ENCODE results near the gene KLHL21. TPM values are rescaled to one million over a fixed set of nuclear protein-coding genes. Genes with fewer than 3 reads are reported as not detected.
A peak's percentile ranks its signal among the peaks of the same experiment; 100 is the strongest.

KLHL21 gene
- polyA plus RNA-seq, 2 donors: 20.5 to 22.3 TPM

GRCh38 chr1:6592865-6593593 lies 9.6 kb downstream of the KLHL21 start:
- peaks cover 0 to 1% of the 10 kb centered on the region in 2 donors for H3K9me3 ChIP-seq (ENCODE audit: control insufficient read depth in 2 of 2, insufficient read depth in 1 of 2, low read depth in 1 of 2, low read length in 1 of 2)
- no peaks in the 10 kb centered on the region for H3K27me3 ChIP-seq (ENCODE audit: control insufficient read depth in 1 of 2, insufficient read depth in 2 of 2, low read length in 2 of 2)
- H3K36me3 ChIP-seq (ENCODE audit: control insufficient read depth in 2 of 2, insufficient read depth in 2 of 2, low read length in 1 of 2): peaks cover 23 to 82% of the 10 kb centered on the region in 2 donors
- H3K4me3 ChIP-seq (ENCODE audit: low read depth in 1 of 2, low read length in 2 of 2): no peak overlapping the region
- 82 to 88% methylated on average over 38 of the region's 38 CpGs for WGBS, 2 donors
- no peak overlapping the region for H3K27ac ChIP-seq (ENCODE audit: low read depth in 2 of 2, low read length in 1 of 2)
- H3K4me1 ChIP-seq (ENCODE audit: control insufficient read depth in 2 of 2, insufficient read depth in 2 of 2, low read length in 1 of 2): peaks cover 15 to 36% of the 10 kb centered on the region in 2 donors

GRCh38 chr1:6592441-6592840 lies 10.2 kb downstream of the KLHL21 start:
- Histone ChIP-seq H3K4me1 (ENCODE audit: control insufficient read depth in 2 of 2, insufficient read depth in 2 of 2, low read length in 1 of 2) (peaks cover 12 to 36% of the 10 kb centered on the region in 2 donors), H3K36me3 (ENCODE audit: control insufficient read depth in 2 of 2, insufficient read depth in 2 of 2, low read length in 1 of 2) (peaks cover 21 to 78% of the 10 kb centered on the region in 2 donors)
- WGBS, 2 donors: 35 to 41% methylated on average over 5 of the region's 5 CpGs

GRCh38 chr1:6591644-6592043 lies 11.0 kb downstream of the KLHL21 start:
- no peak overlapping the region for H3K27ac ChIP-seq (ENCODE audit: low read depth in 2 of 2, low read length in 1 of 2)
- H3K27me3 ChIP-seq (ENCODE audit: control insufficient read depth in 1 of 2, insufficient read depth in 2 of 2, low read length in 2 of 2): no peaks in the 10 kb centered on the region
- H3K4me3 ChIP-seq (ENCODE audit: low read depth in 1 of 2, low read length in 2 of 2): no peak overlapping the region
- WGBS, 2 donors: 80 to 87% methylated on average over 6 of the region's 6 CpGs
- peaks cover 12 to 32% of the 10 kb centered on the region in 2 donors for H3K4me1 ChIP-seq (ENCODE audit: control insufficient read depth in 2 of 2, insufficient read depth in 2 of 2, low read length in 1 of 2)
- peaks cover 19 to 72% of the 10 kb centered on the region in 2 donors for H3K36me3 ChIP-seq (ENCODE audit: control insufficient read depth in 2 of 2, insufficient read depth in 2 of 2, low read length in 1 of 2)
- peaks cover 0 to 1% of the 10 kb centered on the region in 2 donors for H3K9me3 ChIP-seq (ENCODE audit: control insufficient read depth in 2 of 2, insufficient read depth in 1 of 2, low read depth in 1 of 2, low read length in 1 of 2)

More at GRCh38 chr1:6592441-6592840, 10.2 kb downstream of the KLHL21 start:
- H3K27ac ChIP-seq (ENCODE audit: low read depth in 2 of 2, low read length in 1 of 2): no peak overlapping the region
- no peaks in the 10 kb centered on the region for H3K27me3 ChIP-seq (ENCODE audit: control insufficient read depth in 1 of 2, insufficient read depth in 2 of 2, low read length in 2 of 2)
- H3K4me3 ChIP-seq (ENCODE audit: low read depth in 1 of 2, low read length in 2 of 2): no peak overlapping the region
- H3K9me3 ChIP-seq (ENCODE audit: control insufficient read depth in 2 of 2, insufficient read depth in 1 of 2, low read depth in 1 of 2, low read length in 1 of 2): peaks cover 0 to 1% of the 10 kb centered on the region in 2 donors

GRCh38 chr1:6591222-6591621 lies 11.4 kb downstream of the KLHL21 start:
- WGBS, 2 donors: 72 to 76% methylated on average over 13 of the region's 13 CpGs

GRCh38 chr1:6590046-6590445 lies 12.6 kb downstream of the KLHL21 start:
- no peak overlapping the region for H3K4me3 ChIP-seq (ENCODE audit: low read depth in 1 of 2, low read length in 2 of 2)
- H3K36me3 ChIP-seq (ENCODE audit: control insufficient read depth in 2 of 2, insufficient read depth in 2 of 2, low read length in 1 of 2): peaks cover 14 to 61% of the 10 kb centered on the region in 2 donors
- no peaks in the 10 kb centered on the region for H3K27me3 ChIP-seq (ENCODE audit: control insufficient read depth in 1 of 2, insufficient read depth in 2 of 2, low read length in 2 of 2)
- no peak overlapping the region for H3K27ac ChIP-seq (ENCODE audit: low read depth in 2 of 2, low read length in 1 of 2)
- peaks cover 16 to 27% of the 10 kb centered on the region in 2 donors for H3K4me1 ChIP-seq (ENCODE audit: control insufficient read depth in 2 of 2, insufficient read depth in 2 of 2, low read length in 1 of 2)
- peaks cover 0 to 1% of the 10 kb centered on the region in 2 donors for H3K9me3 ChIP-seq (ENCODE audit: control insufficient read depth in 2 of 2, insufficient read depth in 1 of 2, low read depth in 1 of 2, low read length in 1 of 2)
- WGBS, 2 donors: 83 to 86% methylated on average over 7 of the region's 7 CpGs

More at GRCh38 chr1:6591222-6591621, 11.4 kb downstream of the KLHL21 start:
- peaks cover 0 to 1% of the 10 kb centered on the region in 2 donors for H3K9me3 ChIP-seq (ENCODE audit: control insufficient read depth in 2 of 2, insufficient read depth in 1 of 2, low read depth in 1 of 2, low read length in 1 of 2)
- H3K4me1 ChIP-seq (ENCODE audit: control insufficient read depth in 2 of 2, insufficient read depth in 2 of 2, low read length in 1 of 2): peaks cover 13 to 31% of the 10 kb centered on the region in 2 donors
- no peak overlapping the region for H3K4me3 ChIP-seq (ENCODE audit: low read depth in 1 of 2, low read length in 2 of 2)
- no peaks in the 10 kb centered on the region for H3K27me3 ChIP-seq (ENCODE audit: control insufficient read depth in 1 of 2, insufficient read depth in 2 of 2, low read length in 2 of 2)
- peaks cover 19 to 71% of the 10 kb centered on the region in 2 donors for H3K36me3 ChIP-seq (ENCODE audit: control insufficient read depth in 2 of 2, insufficient read depth in 2 of 2, low read length in 1 of 2)
- no peak overlapping the region for H3K27ac ChIP-seq (ENCODE audit: low read depth in 2 of 2, low read length in 1 of 2)

GRCh38 chr1:6588893-6589520 lies 13.7 kb downstream of the KLHL21 start:
- Histone ChIP-seq H3K27ac (ENCODE audit: low read depth in 2 of 2, low read length in 1 of 2) (peak overlapping the region; percentile 90 to 92), H3K9me3 (ENCODE audit: control insufficient read depth in 2 of 2, insufficient read depth in 1 of 2, low read depth in 1 of 2, low read length in 1 of 2) (peaks cover 0 to 1% of the 10 kb centered on the region in 2 donors), H3K36me3 (ENCODE audit: control insufficient read depth in 2 of 2, insufficient read depth in 2 of 2, low read length in 1 of 2) (peaks cover 14 to 56% of the 10 kb centered on the region in 2 donors), H3K4me3 (ENCODE audit: low read depth in 1 of 2, low read length in 2 of 2) (no peak overlapping the region), H3K27me3 (ENCODE audit: control insufficient read depth in 1 of 2, insufficient read depth in 2 of 2, low read length in 2 of 2) (no peaks in the 10 kb centered on the region), H3K4me1 (ENCODE audit: control insufficient read depth in 2 of 2, insufficient read depth in 2 of 2, low read length in 1 of 2) (peaks cover 16 to 27% of the 10 kb centered on the region in 2 donors)
- WGBS, 2 donors: 74 to 76% methylated on average over 24 of the region's 24 CpGs

GRCh38 chr1:6588128-6588892 lies 14.4 kb downstream of the KLHL21 start:
- Histone ChIP-seq H3K27ac (ENCODE audit: low read depth in 2 of 2, low read length in 1 of 2) (peak overlapping the region; percentile 90 to 92), H3K9me3 (ENCODE audit: control insufficient read depth in 2 of 2, insufficient read depth in 1 of 2, low read depth in 1 of 2, low read length in 1 of 2) (no peaks in the 10 kb centered on the region), H3K4me1 (ENCODE audit: control insufficient read depth in 2 of 2, insufficient read depth in 2 of 2, low read length in 1 of 2) (peaks cover 16 to 27% of the 10 kb centered on the region in 2 donors), H3K36me3 (ENCODE audit: control insufficient read depth in 2 of 2, insufficient read depth in 2 of 2, low read length in 1 of 2) (peaks cover 8 to 49% of the 10 kb centered on the region in 2 donors), H3K27me3 (ENCODE audit: control insufficient read depth in 1 of 2, insufficient read depth in 2 of 2, low read length in 2 of 2) (no peaks in the 10 kb centered on the region), H3K4me3 (ENCODE audit: low read depth in 1 of 2, low read length in 2 of 2) (no peak overlapping the region)
- WGBS, 2 donors: 57 to 62% methylated on average over 25 of the region's 25 CpGs

GRCh38 chr1:6587261-6588005 lies 15.2 kb downstream of the KLHL21 start:
- H3K27me3 ChIP-seq (ENCODE audit: control insufficient read depth in 1 of 2, insufficient read depth in 2 of 2, low read length in 2 of 2): no peaks in the 10 kb centered on the region
- peak overlapping the region; percentile 90 to 92 for H3K27ac ChIP-seq (ENCODE audit: low read depth in 2 of 2, low read length in 1 of 2)
- no peaks in the 10 kb centered on the region for H3K9me3 ChIP-seq (ENCODE audit: control insufficient read depth in 2 of 2, insufficient read depth in 1 of 2, low read depth in 1 of 2, low read length in 1 of 2)
- peaks cover 8 to 40% of the 10 kb centered on the region in 2 donors for H3K36me3 ChIP-seq (ENCODE audit: control insufficient read depth in 2 of 2, insufficient read depth in 2 of 2, low read length in 1 of 2)
- H3K4me1 ChIP-seq (ENCODE audit: control insufficient read depth in 2 of 2, insufficient read depth in 2 of 2, low read length in 1 of 2): peaks cover 16 to 27% of the 10 kb centered on the region in 2 donors
- WGBS, 2 donors: 34 to 42% methylated on average over 13 of the region's 13 CpGs
- no peak overlapping the region for H3K4me3 ChIP-seq (ENCODE audit: low read depth in 1 of 2, low read length in 2 of 2)

- H3K27ac ChIP-seq (ENCODE audit: low read depth in 2 of 2, low read length in 1 of 2): no peak overlapping the region
- no peak overlapping the region for H3K4me3 ChIP-seq (ENCODE audit: low read depth in 1 of 2, low read length in 2 of 2)
- WGBS, 2 donors: 67 to 71% methylated on average over 11 of the region's 11 CpGs
- no peaks in the 10 kb centered on the region for H3K27me3 ChIP-seq (ENCODE audit: control insufficient read depth in 1 of 2, insufficient read depth in 2 of 2, low read length in 2 of 2)
- peaks cover 16 to 25% of the 10 kb centered on the region in 2 donors for H3K4me1 ChIP-seq (ENCODE audit: control insufficient read depth in 2 of 2, insufficient read depth in 2 of 2, low read length in 1 of 2)
- no peaks in the 10 kb centered on the region for H3K9me3 ChIP-seq (ENCODE audit: control insufficient read depth in 2 of 2, insufficient read depth in 1 of 2, low read depth in 1 of 2, low read length in 1 of 2)
- H3K36me3 ChIP-seq (ENCODE audit: control insufficient read depth in 2 of 2, insufficient read depth in 2 of 2, low read length in 1 of 2): peaks cover 7 to 32% of the 10 kb centered on the region in 2 donors
Measured at GRCh38 chr1:6586404-6586816, 16.3 kb downstream of the KLHL21 start.
